Stimulated activated CD8-positive, alpha-beta memory T cell treated with anti-CD3 and anti-CD28 coated beads, Interleukin-15, amount 100 ng/mL, for 1 hour (primary cell): Measurements from ENCODE around the gene TBRG4.
"Not testable (repeated sequence)": the region's sequence is repeated elsewhere in the genome, so short reads cannot be mapped to it uniquely, and the experiment has no call there.

Experiments used
- DNase-seq: peaks from one replicate; pipeline ENCODE4 v3.0.0-alpha.2; 2020; ENCODE audit warnings: low read depth

TBRG4 gene

GRCh38 chr7:45111298-45112223, at the start of gene TBRG4:
TSS of gene TBRG4 (minus strand) at chr7:45111697. CDS start at chr7:45109237, 2,460 bp downstream.
- DNase-seq = peak; percentile 87

GRCh38 chr7:45161138-45161537, 49.6 kb upstream of the TBRG4 start:
- DNase-seq = no peak

GRCh38 chr7:45160417-45160881, 49.0 kb upstream of the TBRG4 start:
- DNase-seq = no peak

DNA sequence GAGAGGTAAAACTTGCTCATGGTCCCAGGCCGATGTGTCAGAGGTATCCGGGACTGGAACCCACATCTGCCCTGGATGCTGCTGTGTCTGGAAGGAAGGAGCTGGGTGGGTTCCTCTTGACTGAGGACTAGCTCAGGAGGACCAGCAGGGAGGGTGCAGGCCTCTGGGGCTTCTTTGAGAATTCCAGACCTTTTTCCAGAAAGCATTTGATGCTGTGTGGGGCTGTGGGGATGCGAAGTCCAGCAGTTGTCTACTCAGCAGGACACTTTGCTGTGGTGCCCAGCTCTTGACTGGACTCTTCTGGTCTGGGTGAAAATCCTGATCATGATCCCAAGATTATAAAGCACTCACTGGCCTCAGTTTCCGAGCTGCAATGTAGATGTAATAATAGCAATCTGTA, 47.8 kb upstream of the TBRG4 start:
- no peak for DNase-seq

- no peak for DNase-seq
These were observed 47.0 kb upstream of the TBRG4 start for GRCh38 chr7:45158471-45158870.

GRCh38 chr7:45157653-45158401, 46.3 kb upstream of the TBRG4 start, which contains the start of gene RAMP3:
TSS of gene RAMP3 (plus strand) at chr7:45157791. CDS start at chr7:45157829, 38 bp downstream.
- DNase-seq = no peak

DNA sequence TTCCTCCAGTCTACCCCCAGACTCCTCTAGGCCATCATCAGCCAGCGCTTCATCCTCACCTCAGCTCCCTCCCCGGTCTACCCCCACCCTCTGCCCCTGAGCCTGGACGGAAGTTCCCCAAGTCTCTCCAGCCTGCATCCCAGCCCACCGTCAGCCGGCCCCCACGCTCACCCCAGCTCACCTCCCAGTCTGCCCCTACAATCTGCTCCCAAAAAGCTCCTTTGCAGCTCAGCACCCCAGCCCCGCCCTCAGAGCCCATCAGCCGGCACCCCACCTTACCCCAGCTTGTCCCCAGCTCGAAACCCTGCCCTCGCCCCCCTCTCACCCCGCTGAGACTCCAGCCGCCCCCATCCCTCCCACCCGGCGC, 45.8 kb upstream of the TBRG4 start:
- no peak for DNase-seq

DNA sequence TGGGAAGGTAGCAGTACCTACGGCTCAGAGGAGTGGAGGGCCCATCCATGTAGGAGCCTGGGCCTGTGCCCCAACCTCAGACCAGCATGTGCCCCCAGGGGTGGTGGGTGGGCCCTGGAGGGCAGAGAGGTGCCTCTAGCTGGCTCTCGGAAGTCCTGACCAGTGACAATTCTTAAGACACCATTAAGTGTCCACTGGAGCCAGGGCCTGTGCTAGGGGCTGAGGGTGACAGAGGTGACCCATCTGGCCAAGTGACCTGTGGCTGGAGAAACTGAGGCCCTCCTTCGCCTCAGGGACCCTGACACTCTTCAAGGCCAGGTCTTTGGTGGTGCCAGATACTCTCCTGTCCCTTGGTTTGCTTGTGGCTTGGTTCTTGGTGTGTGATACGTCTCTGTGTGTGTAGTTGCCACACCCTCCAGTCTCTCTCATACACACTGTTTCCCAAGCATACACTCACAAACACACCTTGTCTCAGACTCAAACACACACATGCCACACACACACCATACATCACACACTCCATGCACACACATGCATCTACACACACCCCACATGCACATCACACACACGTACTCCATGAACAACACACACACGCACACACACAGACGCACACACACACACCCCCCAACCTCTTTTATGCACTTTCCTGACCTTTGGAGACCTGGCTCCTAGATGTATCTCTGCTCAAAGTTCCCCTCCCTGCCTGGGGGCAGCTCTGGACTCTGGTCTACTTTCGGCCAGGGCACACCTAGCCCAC, 45.2 kb upstream of the TBRG4 start:
- DNase-seq = no peak

- DNase-seq = no peak
These were observed 44.4 kb upstream of the TBRG4 start for GRCh38 chr7:45155941-45156340.

GRCh38 chr7:45155357-45155900, 43.9 kb upstream of the TBRG4 start:
- no peak for DNase-seq

DNA sequence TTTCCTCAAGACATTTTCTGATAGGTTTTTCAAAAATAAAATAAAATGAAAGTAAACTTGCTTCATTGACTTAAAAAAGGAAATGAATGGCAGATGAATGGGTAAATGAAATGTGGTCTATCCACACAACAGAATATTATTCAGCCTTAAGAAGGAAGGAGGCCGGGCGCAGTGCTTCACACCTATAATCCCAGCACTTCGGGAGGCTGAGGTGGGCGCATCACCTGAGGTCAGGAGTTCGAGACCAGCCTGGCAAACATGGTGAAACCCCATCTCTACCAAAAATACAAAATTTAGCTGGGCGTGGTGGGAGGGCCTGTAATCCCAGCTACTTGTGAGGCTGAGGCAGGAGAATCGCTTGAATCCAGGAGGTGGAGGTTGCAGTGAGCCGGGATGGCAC, 42.4 kb upstream of the TBRG4 start:
- DNase-seq = not testable (repeated sequence)

DNA sequence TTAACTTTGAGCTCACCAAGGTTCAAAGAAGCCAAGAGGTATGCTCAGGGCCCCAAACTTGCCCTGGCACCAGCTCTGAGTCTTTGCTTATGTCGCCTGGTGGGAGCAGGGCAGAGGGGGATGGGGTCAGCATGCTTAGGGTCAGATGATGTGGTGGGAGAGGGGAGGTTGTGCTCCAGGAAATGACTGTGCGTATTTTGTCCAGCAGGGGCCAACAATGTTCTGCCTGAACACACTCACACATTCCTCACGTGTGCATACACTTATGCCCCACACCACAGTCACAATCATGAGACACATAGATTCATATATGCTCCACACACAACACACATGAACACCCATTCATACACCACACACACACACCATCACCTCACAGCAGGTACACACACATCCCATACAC, 41.7 kb upstream of the TBRG4 start:
- DNase-seq = no peak

- no peak for DNase-seq
These were observed 40.5 kb upstream of the TBRG4 start for GRCh38 chr7:45151967-45152366.

DNA sequence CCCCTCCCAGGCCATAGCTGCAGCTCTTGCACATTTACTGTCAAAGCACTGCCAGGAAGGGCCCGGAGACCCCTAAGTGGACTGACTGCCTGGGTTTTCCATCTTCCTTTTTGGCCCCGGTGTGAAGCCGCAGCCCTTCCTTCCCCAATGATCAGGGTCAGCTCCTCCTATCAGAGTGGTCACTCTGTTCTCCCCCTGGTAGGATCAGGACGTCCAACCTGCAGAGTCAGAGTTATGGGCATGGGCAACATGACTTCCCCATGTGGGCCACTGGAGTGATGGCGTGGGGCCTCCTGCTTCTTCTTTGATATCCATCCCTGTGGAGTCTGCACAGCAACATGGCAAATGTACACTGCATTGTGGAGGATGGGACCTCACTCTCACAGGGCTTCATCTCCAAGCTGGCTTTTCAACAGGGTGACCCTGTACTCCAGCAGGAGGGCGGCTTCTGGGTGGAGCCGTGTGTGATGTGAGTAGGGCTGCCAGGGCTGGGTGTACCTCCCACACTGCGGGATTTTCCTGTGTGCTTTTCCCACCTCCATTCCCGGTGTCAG, 39.7 kb upstream of the TBRG4 start:
- DNase-seq = no peak

DNA sequence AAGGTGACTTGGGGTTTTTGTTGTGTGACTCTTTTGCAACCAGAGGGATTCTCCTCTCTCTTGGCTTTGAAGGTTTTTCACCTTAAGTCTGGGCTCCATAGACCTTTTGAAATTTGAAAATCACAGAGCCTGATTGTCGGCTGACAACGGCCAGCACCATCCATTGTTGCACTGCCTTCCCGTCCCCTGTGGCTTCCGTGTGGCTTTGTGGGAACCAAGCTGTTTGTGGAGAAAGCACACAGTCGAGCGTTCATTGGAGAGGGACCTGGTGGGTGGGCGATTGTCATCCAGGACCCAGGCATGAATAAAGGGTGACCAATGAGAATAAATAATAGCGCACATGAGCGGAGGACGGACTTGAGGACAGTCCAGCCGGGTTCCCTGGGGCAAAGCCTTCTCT, 38.7 kb upstream of the TBRG4 start:
- no peak for DNase-seq

DNA sequence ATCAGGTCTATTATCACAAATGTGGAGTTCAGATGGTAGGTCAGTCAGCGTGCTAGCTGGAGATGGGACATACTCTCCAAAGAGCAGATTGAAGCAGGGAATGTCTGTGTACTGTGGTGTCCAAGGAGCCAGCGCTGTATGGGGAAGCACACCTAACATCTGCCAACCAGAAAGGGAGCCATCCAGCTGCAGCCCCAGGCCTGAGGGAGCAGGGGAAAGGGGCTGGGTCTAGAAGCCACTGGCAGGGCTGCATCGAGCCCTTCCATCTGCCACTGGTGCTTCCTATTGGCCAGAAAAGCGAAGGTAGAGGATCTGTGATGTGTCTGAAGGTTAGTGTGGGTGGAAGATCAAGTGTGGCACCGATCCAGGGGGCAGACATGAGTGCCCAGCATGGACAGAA, 38.1 kb upstream of the TBRG4 start:
- no peak for DNase-seq

DNA sequence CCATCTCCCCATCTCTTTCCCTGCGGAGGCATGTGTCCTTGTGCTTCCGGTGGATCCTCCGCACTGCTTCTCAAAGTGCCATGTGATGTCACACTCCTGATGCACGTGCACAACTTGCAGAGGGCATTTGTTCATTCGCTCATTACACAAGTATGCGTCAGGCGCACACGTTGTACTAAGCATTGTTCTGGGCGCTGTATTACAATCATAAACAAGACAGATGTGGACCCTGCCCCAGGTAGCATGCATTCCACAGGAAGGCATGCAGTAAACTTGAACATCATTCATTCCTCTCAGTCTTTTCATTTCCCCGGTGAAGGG, 37.1 kb upstream of the TBRG4 start:
- DNase-seq = no peak

- DNase-seq = no peak
These were observed 36.6 kb upstream of the TBRG4 start for GRCh38 chr7:45147858-45148652.

DNA sequence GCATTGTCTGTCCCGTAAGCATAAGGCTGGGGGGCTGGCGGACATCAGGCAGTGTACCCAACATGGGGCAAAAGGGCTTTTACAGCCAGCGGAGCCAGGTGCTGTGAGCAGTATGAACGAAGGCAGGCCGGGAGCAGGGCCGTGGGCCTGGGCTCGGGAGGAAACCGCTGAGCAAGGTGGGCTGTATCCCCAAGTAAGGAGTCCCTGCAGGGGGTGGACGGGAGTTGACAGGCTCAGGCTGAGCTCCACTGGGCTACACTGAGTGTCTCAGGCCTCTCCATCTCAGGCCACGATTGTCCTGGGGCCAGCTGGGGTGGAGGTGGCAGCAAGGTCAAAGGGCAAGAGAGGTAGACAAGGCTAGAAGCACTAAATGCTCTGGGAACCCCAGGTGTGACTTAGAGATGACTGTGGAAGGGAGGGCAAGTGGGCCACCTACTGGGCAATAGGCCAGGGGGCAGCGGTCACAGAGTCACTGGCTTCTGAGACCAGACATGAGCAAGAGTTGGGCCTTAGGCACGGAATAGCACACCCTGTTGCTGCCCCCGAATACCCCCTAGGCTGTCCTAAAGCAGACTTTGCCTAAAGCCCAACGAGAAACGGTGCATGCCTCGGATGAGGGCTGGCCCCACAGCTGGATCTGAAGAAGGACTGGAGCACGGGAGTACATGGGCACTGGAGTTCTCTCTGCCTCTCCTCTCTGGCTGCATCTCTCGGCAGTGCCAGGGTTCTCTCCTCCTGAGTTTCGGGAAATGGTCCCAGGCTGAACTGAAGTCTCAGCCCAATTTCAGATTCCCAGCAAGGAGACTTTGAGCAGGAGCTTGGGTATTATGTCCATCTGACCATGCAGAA, 35.3 kb upstream of the TBRG4 start:
- DNase-seq = no peak

DNA sequence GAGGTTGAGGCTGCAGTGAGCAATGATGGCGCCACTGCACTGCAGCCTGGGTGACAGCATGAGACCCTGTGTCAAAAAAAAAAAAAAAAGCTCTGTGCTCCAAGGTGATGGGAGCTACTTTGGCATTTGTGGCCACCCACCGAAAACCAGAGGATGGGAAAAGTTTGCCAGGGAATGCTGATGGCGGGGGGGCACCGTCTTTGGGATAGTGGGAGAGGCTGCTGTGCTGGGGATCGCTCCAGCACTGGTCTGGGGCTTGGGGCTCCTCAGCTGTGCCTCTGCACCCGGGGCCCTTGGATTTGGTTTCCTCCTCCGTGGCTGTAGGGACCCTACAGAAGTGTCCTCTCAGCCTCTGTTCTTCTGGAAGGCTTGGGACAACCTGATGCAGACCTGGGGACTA, 34.4 kb upstream of the TBRG4 start:
- no peak for DNase-seq
